AG09309 (cell line): ENCODE measurements around the gene CEBPE.

ENCODE experiments used
- DNase-seq: peaks from one replicate; pipeline ENCODE4 v3.0.0-alpha.2; 2010; ENCODE audit warnings: low read depth
- H3K4me3 ChIP-seq: 2 replicates; pipeline ENCODE4 v1.5.1; 2011; ENCODE audit warnings: mild to moderate bottlenecking, low read depth, low read length, moderate library complexity; ENCODE audit not compliant: control insufficient read depth
- TF ChIP-seq, protein P1 (sequence below): IDR thresholded peaks from 2 replicates; pipeline ENCODE4 v1.5.1; 2011; ENCODE audit warnings: mild to moderate bottlenecking, low read depth, low read length, inconsistent platforms; ENCODE audit not compliant: insufficient read depth, control insufficient read depth; ENCODE audit errors: missing control alignments

CEBPE gene

GRCh38 chr14:23117371-23118020 lies 1.6 kb downstream of the CEBPE start:
- TF ChIP-seq, protein P1, sequence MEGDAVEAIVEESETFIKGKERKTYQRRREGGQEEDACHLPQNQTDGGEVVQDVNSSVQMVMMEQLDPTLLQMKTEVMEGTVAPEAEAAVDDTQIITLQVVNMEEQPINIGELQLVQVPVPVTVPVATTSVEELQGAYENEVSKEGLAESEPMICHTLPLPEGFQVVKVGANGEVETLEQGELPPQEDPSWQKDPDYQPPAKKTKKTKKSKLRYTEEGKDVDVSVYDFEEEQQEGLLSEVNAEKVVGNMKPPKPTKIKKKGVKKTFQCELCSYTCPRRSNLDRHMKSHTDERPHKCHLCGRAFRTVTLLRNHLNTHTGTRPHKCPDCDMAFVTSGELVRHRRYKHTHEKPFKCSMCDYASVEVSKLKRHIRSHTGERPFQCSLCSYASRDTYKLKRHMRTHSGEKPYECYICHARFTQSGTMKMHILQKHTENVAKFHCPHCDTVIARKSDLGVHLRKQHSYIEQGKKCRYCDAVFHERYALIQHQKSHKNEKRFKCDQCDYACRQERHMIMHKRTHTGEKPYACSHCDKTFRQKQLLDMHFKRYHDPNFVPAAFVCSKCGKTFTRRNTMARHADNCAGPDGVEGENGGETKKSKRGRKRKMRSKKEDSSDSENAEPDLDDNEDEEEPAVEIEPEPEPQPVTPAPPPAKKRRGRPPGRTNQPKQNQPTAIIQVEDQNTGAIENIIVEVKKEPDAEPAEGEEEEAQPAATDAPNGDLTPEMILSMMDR: no peak
- no peak for DNase-seq

GRCh38 chr14:23115918-23116317 lies 3.1 kb downstream of the CEBPE start:
- H3K4me3 ChIP-seq: no peak overlapping the region
- DNase-seq: no peak
- TF ChIP-seq, protein P1: no peak

More at GRCh38 chr14:23117371-23118020, 1.6 kb downstream of the CEBPE start:
- no peak overlapping the region for H3K4me3 ChIP-seq

GRCh38 chr14:23115039-23115731 lies 3.9 kb downstream of the CEBPE start:
- TF ChIP-seq, protein P1: no peak
- no peak overlapping the region for H3K4me3 ChIP-seq
- peak; percentile 96 for DNase-seq

DNA sequence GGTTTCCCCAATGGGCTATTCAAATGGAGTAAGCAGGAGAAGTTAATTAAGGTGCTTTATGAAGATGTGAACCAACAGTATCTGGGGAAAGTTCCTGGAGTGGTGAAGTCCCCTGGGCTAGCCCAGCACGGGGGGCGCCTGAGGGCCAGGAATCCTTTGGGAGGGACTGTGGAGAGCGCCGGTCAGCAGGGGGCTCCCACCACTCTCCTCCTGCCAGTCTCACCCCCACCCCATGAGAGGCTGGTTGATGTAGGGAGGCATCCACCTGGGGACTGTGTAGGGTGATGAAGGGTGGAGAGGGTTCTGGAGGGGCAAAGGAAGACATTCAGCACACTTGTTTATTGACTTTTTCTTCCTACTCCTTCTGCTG lies 4.4 kb downstream of the CEBPE start:
- H3K4me3 ChIP-seq: no peak overlapping the region
- no peak for DNase-seq
- TF ChIP-seq, protein P1: no peak

- TF ChIP-seq, protein P1: no peak
- H3K4me3 ChIP-seq: no peak overlapping the region
- DNase-seq: no peak
Measured at GRCh38 chr14:23114120-23114458, 5.0 kb downstream of the CEBPE start.

GRCh38 chr14:23113431-23114119 lies 5.5 kb downstream of the CEBPE start:
- H3K4me3 ChIP-seq: no peak overlapping the region
- TF ChIP-seq, protein P1: no peak
- DNase-seq: no peak
